MM.1S (cell line): ENCODE data around the gene BTK.

Experiments used
- EZH2 ChIP-seq: fragments of 300-600 bp; sonication (generic); optimal IDR thresholded peaks from 2 replicates; pipeline ENCODE3; 2017; ENCODE audit warnings: low read depth, mild to moderate bottlenecking, antibody characterized with exemption, low read length, mixed read lengths
- EZH2phosphoT487 ChIP-seq: fragments of 300-600 bp; sonication (generic); IDR thresholded peaks from 2 replicates; pipeline ENCODE4 v1.6.1; 2018; ENCODE audit warnings: antibody characterized with exemption, low read length
- TF ChIP-seq, protein P1 (sequence below): fragments of 300-600 bp; sonication (generic); IDR thresholded peaks from 2 replicates; pipeline ENCODE4 v1.5.1; 2016; ENCODE audit warnings: antibody characterized with exemption, low read length, mixed read lengths

DNA sequence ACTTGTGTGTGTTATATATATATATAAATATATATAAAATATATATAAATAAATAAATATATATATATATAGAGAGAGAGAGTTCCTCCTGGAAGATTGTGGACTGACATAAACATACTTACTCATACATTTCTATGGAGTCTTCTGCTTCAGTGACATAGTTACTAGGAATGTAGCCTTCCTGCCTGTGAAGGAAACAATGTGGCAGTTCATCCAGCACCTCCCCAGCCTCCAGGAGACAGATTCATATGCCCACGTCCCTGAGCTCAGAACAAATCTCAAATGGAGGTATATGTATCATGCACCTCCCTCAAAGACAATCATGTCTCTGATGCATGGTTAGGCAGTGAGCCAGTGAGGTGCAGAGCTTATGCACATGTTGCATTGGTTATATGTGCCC, 26.0 kb downstream of the BTK start:
- TF ChIP-seq, protein P1, sequence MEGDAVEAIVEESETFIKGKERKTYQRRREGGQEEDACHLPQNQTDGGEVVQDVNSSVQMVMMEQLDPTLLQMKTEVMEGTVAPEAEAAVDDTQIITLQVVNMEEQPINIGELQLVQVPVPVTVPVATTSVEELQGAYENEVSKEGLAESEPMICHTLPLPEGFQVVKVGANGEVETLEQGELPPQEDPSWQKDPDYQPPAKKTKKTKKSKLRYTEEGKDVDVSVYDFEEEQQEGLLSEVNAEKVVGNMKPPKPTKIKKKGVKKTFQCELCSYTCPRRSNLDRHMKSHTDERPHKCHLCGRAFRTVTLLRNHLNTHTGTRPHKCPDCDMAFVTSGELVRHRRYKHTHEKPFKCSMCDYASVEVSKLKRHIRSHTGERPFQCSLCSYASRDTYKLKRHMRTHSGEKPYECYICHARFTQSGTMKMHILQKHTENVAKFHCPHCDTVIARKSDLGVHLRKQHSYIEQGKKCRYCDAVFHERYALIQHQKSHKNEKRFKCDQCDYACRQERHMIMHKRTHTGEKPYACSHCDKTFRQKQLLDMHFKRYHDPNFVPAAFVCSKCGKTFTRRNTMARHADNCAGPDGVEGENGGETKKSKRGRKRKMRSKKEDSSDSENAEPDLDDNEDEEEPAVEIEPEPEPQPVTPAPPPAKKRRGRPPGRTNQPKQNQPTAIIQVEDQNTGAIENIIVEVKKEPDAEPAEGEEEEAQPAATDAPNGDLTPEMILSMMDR = no peak
- no peak for TF ChIP-seq EZH2
- no peak for TF ChIP-seq EZH2phosphoT487
